GM21390 (cell line): ENCODE measurements around the gene CTRB2.

ENCODE experiments used
- ATAC-seq: cut with Tn5 transposase; IDR thresholded peaks from one replicate; pipeline ENCODE4 v1.9.1; 2021; ENCODE audit not compliant: unreplicated experiment

The CTRB2 gene

GRCh38 chr16:75176926-75177325 lies 30.0 kb downstream of the CTRB2 start:
- ATAC-seq: no peak

- ATAC-seq: no peak
Measured at GRCh38 chr16:75175074-75175473, 31.9 kb downstream of the CTRB2 start.

- ATAC-seq: no peak
Measured at GRCh38 chr16:75172578-75172977, 34.4 kb downstream of the CTRB2 start.

- ATAC-seq: no peak
Measured at GRCh38 chr16:75169899-75170405, 37.0 kb downstream of the CTRB2 start.

GRCh38 chr16:75160386-75160785 lies 46.6 kb downstream of the CTRB2 start:
- no peak for ATAC-seq
